Erythroblast (primary cell): Measurements from ENCODE around the gene PPP4R1.

ENCODE experiments used
- GATA1 ChIP-seq: IDR thresholded peaks from 2 replicates; pipeline ENCODE4 v1.6.1; 2011; ENCODE audit warnings: low read depth, mild to moderate bottlenecking, control low read depth, low read length, moderate library complexity
- POLR2A ChIP-seq: IDR thresholded peaks from 2 replicates; pipeline ENCODE4 v1.6.1; 2011; ENCODE audit warnings: mild to moderate bottlenecking, low read length

- TF ChIP-seq POLR2A = no peak
- no peak for TF ChIP-seq GATA1
These were observed 34.8 kb upstream of the PPP4R1 start for GRCh38 chr18:9649164-9649540.
